Nephron progenitor cell (in vitro differentiated cells): ENCODE data around the gene SPTBN4.
A peak's percentile ranks its signal among the peaks of the same experiment; 100 is the strongest.

ENCODE experiments used
- DNase-seq: peaks from one replicate; pipeline ENCODE4 v3.0.0; 2021
- H3K27ac Mint-ChIP-seq: 2 replicates; pipeline ENCODE4 v1.8.0; 2021; ENCODE audit warnings: mild to moderate bottlenecking, moderate library complexity, mixed read lengths
- H3K27me3 Mint-ChIP-seq: 2 replicates; pipeline ENCODE4 v1.8.0; 2021; ENCODE audit warnings: mild to moderate bottlenecking, low read depth, mixed read lengths; ENCODE audit not compliant: poor library complexity
- H3K36me3 Mint-ChIP-seq: 2 replicates; pipeline ENCODE4 v1.8.0; 2021; ENCODE audit warnings: low read depth, mixed read lengths
- H3K4me1 Mint-ChIP-seq: 2 replicates; pipeline ENCODE4 v1.8.0; 2021; ENCODE audit warnings: mixed read lengths
- H3K4me3 Mint-ChIP-seq: 2 replicates; pipeline ENCODE4 v1.8.0; 2021; ENCODE audit warnings: mild to moderate bottlenecking, moderate library complexity, mixed read lengths
- H3K9me3 Mint-ChIP-seq: 2 replicates; pipeline ENCODE4 v1.8.0; 2021; ENCODE audit warnings: mild to moderate bottlenecking, moderate library complexity, mixed read lengths
- CTCF ChIP-seq: fragments of 200-600 bp; sonication (generic); IDR thresholded peaks from 2 replicates; pipeline ENCODE4 v1.5.0; 2021; ENCODE audit warnings: antibody characterized with exemption

Gene SPTBN4

GRCh38 chr19:40599902-40600569 is 133.2 kb downstream of the SPTBN4 start:
- Mint-ChIP-seq H3K4me1 (peaks cover 56% of the 10 kb centered on the region), H3K36me3 (no peaks in the 10 kb centered on the region), H3K4me3 (peak overlapping the region; percentile 91), H3K9me3 (no peaks in the 10 kb centered on the region), H3K27ac (no peak overlapping the region), H3K27me3 (peaks cover 71% of the 10 kb centered on the region)
- TF ChIP-seq CTCF, result no peak
- DNase-seq, result no peak

GRCh38 chr19:40600570-40601133 is 133.9 kb downstream of the SPTBN4 start:
- Mint-ChIP-seq H3K36me3 (no peaks in the 10 kb centered on the region), H3K27me3 (peaks cover 72% of the 10 kb centered on the region), H3K4me1 (peaks cover 60% of the 10 kb centered on the region), H3K27ac (no peak overlapping the region), H3K9me3 (no peaks in the 10 kb centered on the region), H3K4me3 (peak overlapping the region; percentile 70)
- TF ChIP-seq CTCF, result no peak
- DNase-seq, result no peak

- H3K36me3 Mint-ChIP-seq, result no peaks in the 10 kb centered on the region
- H3K9me3 Mint-ChIP-seq, result no peaks in the 10 kb centered on the region
- H3K4me3 Mint-ChIP-seq, result peak within 1 kb of the TSS; percentile 70
- no peak within 1 kb of the TSS for H3K27ac Mint-ChIP-seq
- peaks cover 67% of the 10 kb centered on the region for H3K4me1 Mint-ChIP-seq
- TF ChIP-seq CTCF, result no peak
- H3K27me3 Mint-ChIP-seq, result peaks cover 73% of the 10 kb centered on the region
- DNase-seq, result peak; percentile 60
Measured at GRCh38 chr19:40601134-40601974, 134.6 kb downstream of the SPTBN4 start, which contains the start of gene LTBP4. LTBP4 (plus strand) TSS chr19:40601369; CDS start chr19:40601388, 19 bp downstream.

GRCh38 chr19:40603071-40603388 is 136.2 kb downstream of the SPTBN4 start:
- Mint-ChIP-seq H3K4me1 (peaks cover 77% of the 10 kb centered on the region), H3K27me3 (peaks cover 85% of the 10 kb centered on the region), H3K4me3 (peak overlapping the region; percentile 75), H3K27ac (no peak overlapping the region), H3K9me3 (no peaks in the 10 kb centered on the region), H3K36me3 (peaks cover 5% of the 10 kb centered on the region)
- no peak for TF ChIP-seq CTCF
- no peak for DNase-seq

GRCh38 chr19:40603389-40604170 is 136.8 kb downstream of the SPTBN4 start:
- no peak for TF ChIP-seq CTCF
- peaks cover 87% of the 10 kb centered on the region for H3K27me3 Mint-ChIP-seq
- H3K4me1 Mint-ChIP-seq, result peaks cover 79% of the 10 kb centered on the region
- peak overlapping the region; percentile 75 for H3K4me3 Mint-ChIP-seq
- DNase-seq, result peak; percentile 99
- H3K27ac Mint-ChIP-seq, result no peak overlapping the region
- peaks cover 6% of the 10 kb centered on the region for H3K36me3 Mint-ChIP-seq
- no peaks in the 10 kb centered on the region for H3K9me3 Mint-ChIP-seq
